Right atrium auricular region (tissue), 2 donors: ENCODE results near the gene SLC2A8. TPM values are rescaled to one million over a fixed set of nuclear protein-coding genes. Genes with fewer than 3 reads are reported as not detected.

ENCODE experiments used
- DNase-seq: peaks from one replicate; pipeline ENCODE4 v3.0.0-alpha.2; 2019; ENCODE audit warnings: low spot score
- H3K27ac ChIP-seq, 2 donors: fragments of 200-600 bp; sonication (generic); 1 replicate in 1 of 2; 2 replicates in 1 of 2; pipeline ENCODE4 v1.5.1; 2016 to 2019
- H3K27me3 ChIP-seq, 2 donors: fragments of 200-600 bp; sonication (generic); one replicate each; pipeline versions ENCODE4 v1.5.1 to v1.6.0; 2017 to 2019
- H3K36me3 ChIP-seq: fragments of 200-600 bp; sonication (generic); one replicate; pipeline ENCODE4 v1.5.1; 2016
- H3K4me1 ChIP-seq, 2 donors: fragments of 200-600 bp; sonication (generic); one replicate each; pipeline versions ENCODE4 v1.5.1 to v1.6.0; 2017 to 2019
- H3K4me3 ChIP-seq, 2 donors: fragments of 200-600 bp; sonication (generic); 1 replicate in 1 of 2; 2 replicates in 1 of 2; pipeline ENCODE4 v1.5.1; 2017 to 2019; ENCODE audit warnings: mild to moderate bottlenecking in 1 of 2, moderate library complexity in 1 of 2
- H3K9me3 ChIP-seq, 2 donors: fragments of 200-600 bp; sonication (generic); one replicate each; pipeline ENCODE4 v1.5.1; 2019
- CTCF ChIP-seq, 2 donors: fragments of 200-600 bp; sonication (generic); IDR thresholded peaks; one replicate each; pipeline ENCODE4 v1.5.1; 2019; ENCODE audit warnings: antibody characterized with exemption in 2 of 2
- total RNA-seq, 2 donors: library from RNA; depleted of rRNA; stranded (reverse); fragments of >200 nt; gene quantifications; one replicate each; pipeline ENCODE4 v1.1.0, GENCODE V29; 2016

The SLC2A8 gene
- total RNA-seq, 2 donors from 2014 or later, result 19.2 to 19.8 TPM

- TF ChIP-seq CTCF (IDR thresholded peaks at IDR 0.05), result no peak
- Histone ChIP-seq H3K36me3 (peaks cover 64% of the 10 kb centered on the region), H3K4me3 (no peak overlapping the region), H3K27ac (peak overlapping the region in 1 of 2 donors; percentile 18), H3K9me3 (no peaks in the 10 kb centered on the region), H3K27me3 (no peaks in the 10 kb centered on the region), H3K4me1 (peaks cover 0 to 42% of the 10 kb centered on the region in 2 donors)
- no peak for DNase-seq
Observed at GRCh38 chr9:127448112-127448805, 51.3 kb downstream of the SLC2A8 start.

DNA sequence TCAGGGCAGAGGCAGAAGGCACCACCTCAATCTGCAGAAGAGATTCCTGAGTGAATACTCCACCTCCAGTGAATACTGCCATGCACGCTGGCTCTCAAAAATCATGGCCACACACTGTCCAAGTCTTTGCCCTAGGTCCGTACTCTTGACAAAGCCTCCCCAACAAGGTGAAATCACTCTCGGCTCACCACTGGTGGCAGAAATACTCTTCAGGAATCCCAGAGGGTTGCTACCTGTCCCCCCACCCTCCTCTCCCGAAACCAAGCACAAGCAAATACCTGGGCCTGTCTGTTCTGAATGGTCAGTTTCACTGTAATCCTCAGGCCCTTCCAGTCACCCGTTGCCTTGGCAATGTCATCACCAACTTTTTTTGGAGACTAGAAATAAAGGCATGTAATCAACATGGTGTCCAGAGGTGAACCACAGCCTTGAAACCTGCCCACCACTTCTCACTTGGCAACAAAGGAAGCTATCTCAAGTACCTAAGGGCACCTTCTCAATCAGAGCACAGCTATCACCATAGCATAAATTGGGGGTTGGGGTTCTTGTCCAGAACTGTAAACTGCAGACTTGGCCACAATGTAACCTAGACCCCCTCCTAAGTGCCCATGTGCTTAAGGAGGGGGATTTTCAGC is 52.5 kb downstream of the SLC2A8 start:
- peak overlapping the region; percentile 95 to 96 for H3K27ac ChIP-seq

DNA sequence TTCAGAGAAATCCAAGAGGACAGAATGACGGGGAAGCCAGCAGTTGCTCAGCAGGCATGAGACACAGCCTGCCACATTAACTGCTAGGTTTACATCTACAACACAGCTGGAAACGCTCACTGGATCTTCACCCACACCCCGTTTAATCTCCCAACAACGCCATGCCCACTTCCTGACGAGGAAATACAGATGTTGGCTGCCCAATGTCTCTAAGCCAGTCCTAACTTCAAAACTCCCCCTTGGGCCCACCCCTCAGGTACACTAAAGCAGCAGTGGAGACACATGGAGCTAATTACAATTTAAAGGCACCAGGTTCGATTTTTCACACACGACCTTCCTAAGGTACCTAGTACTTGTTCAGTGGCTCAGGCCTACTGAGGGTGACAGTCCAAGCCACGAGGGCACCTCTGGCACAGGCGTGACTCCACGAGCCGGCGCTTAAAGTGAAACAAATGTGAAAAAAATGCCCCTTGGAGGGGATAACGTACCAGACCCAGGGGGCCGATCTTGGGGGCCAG is 53.3 kb downstream of the SLC2A8 start:
- H3K4me3 ChIP-seq, result peak overlapping the region; percentile 82 to 87
- H3K9me3 ChIP-seq, result no peaks in the 10 kb centered on the region
- TF ChIP-seq CTCF (IDR thresholded peaks at IDR 0.05), result no peak
- peaks cover 58% of the 10 kb centered on the region for H3K36me3 ChIP-seq
- no peak for DNase-seq
- H3K27me3 ChIP-seq, result no peaks in the 10 kb centered on the region
- H3K27ac ChIP-seq, result peak overlapping the region; percentile 95 to 96
- H3K4me1 ChIP-seq, result peaks cover 0 to 53% of the 10 kb centered on the region in 2 donors

More for the DNA sequence above, 52.5 kb downstream of the SLC2A8 start:
- H3K9me3 ChIP-seq, result no peaks in the 10 kb centered on the region
- H3K27me3 ChIP-seq, result no peaks in the 10 kb centered on the region
- no peak for TF ChIP-seq CTCF (IDR thresholded peaks at IDR 0.05)
- no peak for DNase-seq
- peaks cover 0 to 44% of the 10 kb centered on the region in 2 donors for H3K4me1 ChIP-seq
- H3K36me3 ChIP-seq, result peaks cover 58% of the 10 kb centered on the region
- H3K4me3 ChIP-seq, result peak overlapping the region; percentile 82 to 87

- Histone ChIP-seq H3K9me3 (no peaks in the 10 kb centered on the region), H3K36me3 (peaks cover 52% of the 10 kb centered on the region), H3K27ac (peak within 1 kb of the TSS; percentile 95 to 96), H3K27me3 (no peaks in the 10 kb centered on the region), H3K4me1 (peaks cover 0 to 58% of the 10 kb centered on the region in 2 donors), H3K4me3 (peak within 1 kb of the TSS; percentile 82 to 87)
- no peak for TF ChIP-seq CTCF (IDR thresholded peaks at IDR 0.05)
- peak; percentile 98 for DNase-seq
Observed at GRCh38 chr9:127450830-127451607, 54.0 kb downstream of the SLC2A8 start, which contains the start of the genes LRSAM1 and RPL12. Gene LRSAM1, plus strand, starts transcription at chr9:127451510. Its CDS starts 3,018 bp downstream, at chr9:127454528. Gene RPL12, minus strand, starts transcription at chr9:127451406. Its CDS starts 89 bp downstream, at chr9:127451317.

DNA sequence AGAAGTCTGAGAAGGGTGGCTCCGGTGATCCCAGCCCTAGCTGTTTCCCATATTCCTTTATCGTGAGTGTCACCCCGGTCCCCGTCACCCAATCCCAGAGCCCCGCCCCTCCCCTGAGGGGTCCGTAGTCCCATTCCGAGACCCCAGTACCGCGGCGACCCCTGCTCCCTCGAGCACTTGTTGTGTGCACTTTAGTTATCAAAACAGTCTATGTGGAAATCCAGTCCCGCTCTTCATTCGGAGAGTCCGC is 54.6 kb downstream of the SLC2A8 start:
- no peaks in the 10 kb centered on the region for H3K9me3 ChIP-seq
- TF ChIP-seq CTCF (IDR thresholded peaks at IDR 0.05), result no peak
- H3K27me3 ChIP-seq, result no peaks in the 10 kb centered on the region
- H3K4me3 ChIP-seq, result peak overlapping the region; percentile 82 to 87
- peak overlapping the region; percentile 95 to 96 for H3K27ac ChIP-seq
- peaks cover 0 to 58% of the 10 kb centered on the region in 2 donors for H3K4me1 ChIP-seq
- peaks cover 46% of the 10 kb centered on the region for H3K36me3 ChIP-seq
- no peak for DNase-seq
